Measurements from ENCODE around the gene BTD.

BTD gene

GRCh38 chr3:15666277-15666676, 64.7 kb downstream of the BTD start:
- TF ChIP-seq CTCF (IDR thresholded peaks at IDR 0.05), result no peak

- no peak for TF ChIP-seq CTCF (IDR thresholded peaks at IDR 0.05)
Measured at GRCh38 chr3:15667484-15667883, 65.9 kb downstream of the BTD start.

- TF ChIP-seq CTCF (IDR thresholded peaks at IDR 0.05), result no peak
Measured at GRCh38 chr3:15673536-15673935, 72.0 kb downstream of the BTD start.

- no peak for TF ChIP-seq CTCF (IDR thresholded peaks at IDR 0.05)
Measured at GRCh38 chr3:15676259-15676658, 74.7 kb downstream of the BTD start.

GRCh38 chr3:15679306-15679705, 77.8 kb downstream of the BTD start:
- no peak for TF ChIP-seq CTCF (IDR thresholded peaks at IDR 0.05)

GRCh38 chr3:15681668-15682067, 80.1 kb downstream of the BTD start:
- TF ChIP-seq CTCF (IDR thresholded peaks at IDR 0.05), result no peak

GRCh38 chr3:15682561-15683185, 81.1 kb downstream of the BTD start:
- TF ChIP-seq CTCF (IDR thresholded peaks at IDR 0.05), result no peak

GRCh38 chr3:15683253-15683652, 81.7 kb downstream of the BTD start:
- no peak for TF ChIP-seq CTCF (IDR thresholded peaks at IDR 0.05)

All from LNCAP (cell line).